Left ventricle myocardium inferior (tissue), 1 donor: ENCODE data around the gene S100A13. TPM values are rescaled to one million over a fixed set of nuclear protein-coding genes. Genes with fewer than 3 reads are reported as not detected.
A peak's percentile ranks its signal among the peaks of the same experiment; 100 is the strongest.

Source experiments
- DNase-seq: peaks from one replicate; pipeline ENCODE4 v3.0.0-alpha.2; 2020
- H3K27ac ChIP-seq: fragments of 200-600 bp; replicated peaks from 2 replicates; pipeline ENCODE4 v1.8.0; 2021
- H3K27me3 ChIP-seq: fragments of 200-600 bp; 2 replicates; pipeline ENCODE4 v1.8.0; 2021; ENCODE audit warnings: low read depth
- H3K36me3 ChIP-seq: fragments of 200-600 bp; 2 replicates; pipeline ENCODE4 v1.8.0; 2021
- H3K4me1 ChIP-seq: fragments of 200-600 bp; 2 replicates; pipeline ENCODE4 v1.8.0; 2021
- H3K4me3 ChIP-seq: fragments of 200-600 bp; 2 replicates; pipeline ENCODE4 v1.8.0; 2021; ENCODE audit warnings: mild to moderate bottlenecking, moderate library complexity
- H3K9me3 ChIP-seq: fragments of 200-600 bp; replicated peaks from 2 replicates; pipeline ENCODE4 v1.8.0; 2021
- CTCF ChIP-seq: fragments of 200-600 bp; IDR thresholded peaks from 2 replicates; pipeline ENCODE4 v1.8.0; 2021; ENCODE audit warnings: antibody characterized with exemption, mild to moderate bottlenecking, borderline replicate concordance
- intact Hi-C: fragments of 100-400 bp; cut with micrococcal nuclease; formaldehyde crosslinking; loops from one replicate; pipeline ENCODE4 v1.11.0; 2022
- total RNA-seq: library from RNA; stranded (reverse); fragmentation: NEBNext Ultra II Directional; extraction: Animal tissue kit (Norgen Biotek cat#: 25700); gene quantifications from one replicate; pipeline ENCODE4 v1.2.1, GENCODE V29; 2021
- donor health status: DM: no; HTN: yes; CAD: no; lungs with severe emphysema.

The S100A13 gene
- total RNA-seq, 1 donor from 2014 or later: 131 TPM

GRCh38 chr1:153647346-153647714 lies 20.0 kb upstream of the S100A13 start:
- H3K9me3 ChIP-seq: no peaks in the 10 kb centered on the region
- no peaks in the 10 kb centered on the region for H3K27me3 ChIP-seq
- peak overlapping the region; percentile 48 for H3K27ac ChIP-seq
- intact Hi-C loops: no loop called here
- DNase-seq: no peak
- peaks cover 47% of the 10 kb centered on the region for H3K36me3 ChIP-seq
- no peak overlapping the region for H3K4me3 ChIP-seq
- H3K4me1 ChIP-seq: peaks cover 54% of the 10 kb centered on the region
- TF ChIP-seq CTCF: no peak

- Histone ChIP-seq H3K4me1 (peaks cover 59% of the 10 kb centered on the region), H3K27ac (peak overlapping the region; percentile 48), H3K27me3 (no peaks in the 10 kb centered on the region), H3K4me3 (no peak overlapping the region), H3K9me3 (no peaks in the 10 kb centered on the region), H3K36me3 (peaks cover 52% of the 10 kb centered on the region)
- DNase-seq: no peak
- no peak for TF ChIP-seq CTCF
- intact Hi-C loops: no loop called here
These were observed 19.5 kb upstream of the S100A13 start for GRCh38 chr1:153646672-153647345.

GRCh38 chr1:153643816-153644215 lies 16.5 kb upstream of the S100A13 start:
- no peaks in the 10 kb centered on the region for H3K9me3 ChIP-seq
- no peaks in the 10 kb centered on the region for H3K27me3 ChIP-seq
- DNase-seq: no peak
- peaks cover 75% of the 10 kb centered on the region for H3K4me1 ChIP-seq
- peaks cover 82% of the 10 kb centered on the region for H3K36me3 ChIP-seq
- H3K27ac ChIP-seq: peak overlapping the region; percentile 55
- no peak for TF ChIP-seq CTCF
- no peak overlapping the region for H3K4me3 ChIP-seq
- intact Hi-C loops: no loop called here

- Histone ChIP-seq H3K27ac (peak overlapping the region; percentile 6), H3K4me1 (peaks cover 77% of the 10 kb centered on the region), H3K27me3 (no peaks in the 10 kb centered on the region), H3K4me3 (no peak overlapping the region), H3K9me3 (no peaks in the 10 kb centered on the region), H3K36me3 (peaks cover 89% of the 10 kb centered on the region)
- no peak for DNase-seq
- intact Hi-C loops: no loop called here
- TF ChIP-seq CTCF: no peak
These were observed 15.8 kb upstream of the S100A13 start for GRCh38 chr1:153643100-153643499.

GRCh38 chr1:153642161-153642560 lies 14.9 kb upstream of the S100A13 start:
- peak overlapping the region; percentile 21 for H3K27ac ChIP-seq
- H3K27me3 ChIP-seq: no peaks in the 10 kb centered on the region
- H3K36me3 ChIP-seq: peaks cover 99% of the 10 kb centered on the region
- H3K9me3 ChIP-seq: no peaks in the 10 kb centered on the region
- TF ChIP-seq CTCF: no peak
- intact Hi-C loops: no loop called here
- no peak for DNase-seq
- H3K4me3 ChIP-seq: no peak overlapping the region
- peaks cover 87% of the 10 kb centered on the region for H3K4me1 ChIP-seq
